ENCODE data around the gene SYMPK. TPM values are rescaled to one million over a fixed set of nuclear protein-coding genes. Genes with fewer than 3 reads are reported as not detected.
A peak's percentile ranks its signal among the peaks of the same experiment; 100 is the strongest.

SYMPK gene
- total and polyA plus RNA-seq, 12 donors: 22.4 to 75.0 (median 33.0) TPM

DNA sequence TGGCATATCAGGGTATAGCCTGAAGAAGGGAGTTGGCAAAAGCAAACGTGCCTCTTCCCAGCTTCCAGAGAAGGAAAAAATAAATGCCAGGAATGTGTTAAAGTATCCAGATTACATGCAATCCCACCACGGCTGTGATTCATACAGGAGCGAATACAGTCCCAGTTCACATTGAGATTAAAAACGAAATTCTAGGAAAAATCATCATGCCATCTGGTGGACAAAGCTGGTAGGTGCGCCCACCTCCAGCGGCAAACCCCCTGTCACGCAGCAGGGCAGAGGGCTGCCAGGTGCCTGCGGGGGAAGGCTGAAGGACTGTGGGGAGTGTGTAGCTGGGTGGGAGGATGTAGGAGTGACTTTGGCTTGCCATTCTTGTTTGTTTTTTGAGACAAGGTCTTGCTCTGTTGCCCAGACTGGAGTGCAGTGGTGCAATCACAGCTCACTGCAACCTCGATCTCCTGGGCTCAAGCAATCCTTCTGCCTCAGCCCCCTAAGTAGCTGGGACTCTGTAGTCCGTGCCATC lies 63.9 kb downstream of the SYMPK start:
- 11 to 12% methylated on average over 10 of the region's 10 CpGs for WGBS, 2 donors
- Histone ChIP-seq H3K27ac (peak overlapping the region in 1 of 10 donors; percentile 15), H3K4me3 (peak overlapping the region in 1 of 10 donors; percentile 0), H3K27me3 (peaks cover 0 to 97% (median 0%) of the 10 kb centered on the region in 7 donors), H3K9me3 (no peaks in the 10 kb centered on the region), H3K36me3 (no peaks in the 10 kb centered on the region), H3K4me1 (peaks cover 0 to 10% (median 9%) of the 10 kb centered on the region in 9 donors)
- TF ChIP-seq, protein P1, sequence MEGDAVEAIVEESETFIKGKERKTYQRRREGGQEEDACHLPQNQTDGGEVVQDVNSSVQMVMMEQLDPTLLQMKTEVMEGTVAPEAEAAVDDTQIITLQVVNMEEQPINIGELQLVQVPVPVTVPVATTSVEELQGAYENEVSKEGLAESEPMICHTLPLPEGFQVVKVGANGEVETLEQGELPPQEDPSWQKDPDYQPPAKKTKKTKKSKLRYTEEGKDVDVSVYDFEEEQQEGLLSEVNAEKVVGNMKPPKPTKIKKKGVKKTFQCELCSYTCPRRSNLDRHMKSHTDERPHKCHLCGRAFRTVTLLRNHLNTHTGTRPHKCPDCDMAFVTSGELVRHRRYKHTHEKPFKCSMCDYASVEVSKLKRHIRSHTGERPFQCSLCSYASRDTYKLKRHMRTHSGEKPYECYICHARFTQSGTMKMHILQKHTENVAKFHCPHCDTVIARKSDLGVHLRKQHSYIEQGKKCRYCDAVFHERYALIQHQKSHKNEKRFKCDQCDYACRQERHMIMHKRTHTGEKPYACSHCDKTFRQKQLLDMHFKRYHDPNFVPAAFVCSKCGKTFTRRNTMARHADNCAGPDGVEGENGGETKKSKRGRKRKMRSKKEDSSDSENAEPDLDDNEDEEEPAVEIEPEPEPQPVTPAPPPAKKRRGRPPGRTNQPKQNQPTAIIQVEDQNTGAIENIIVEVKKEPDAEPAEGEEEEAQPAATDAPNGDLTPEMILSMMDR (IDR thresholded peaks at IDR 0.05): peak; percentile 70 to 91 (median 88)
- intact Hi-C loops (cut with DNase I): loop anchor here in 5 of 10 donors (1.0 to 2.0 kb wide), 2 partner anchors 28 to 29 kb away; no protein-coding TSS in a partner anchor
- DNase-seq (peak; percentile 60 to 64), ATAC-seq (peak; percentile 65 to 88 (median 82))

DNA sequence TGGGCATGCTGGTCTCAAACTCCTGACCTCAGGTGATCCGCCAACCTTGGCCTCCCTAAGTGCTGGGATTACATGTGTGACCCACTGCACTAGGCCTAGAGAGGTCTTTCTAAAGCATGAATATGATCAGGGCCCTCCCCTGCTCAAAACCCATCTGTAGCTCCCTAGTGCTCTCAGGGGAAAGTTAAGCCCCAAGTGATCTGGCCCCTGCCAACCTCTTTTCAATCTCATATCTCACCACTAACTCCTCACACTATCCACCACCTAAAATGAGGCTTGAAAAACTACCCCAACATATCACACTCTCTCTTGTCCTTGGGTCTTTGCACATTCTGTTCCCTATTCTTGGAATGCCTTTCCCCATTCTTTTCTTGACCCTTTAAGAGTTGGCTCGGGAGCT lies 68.3 kb downstream of the SYMPK start:
- ATAC-seq (no peak), DNase-seq (no peak)
- whole genome bisulfite sequencing, 2 donors: 79 to 83% methylated on average over 2 of the region's 2 CpGs
- no peaks in the 10 kb centered on the region for H3K9me3 ChIP-seq
- TF ChIP-seq, protein P1 (IDR thresholded peaks at IDR 0.05): no peak
- H3K27ac ChIP-seq: no peak overlapping the region
- peaks cover 0 to 13% (median 4%) of the 10 kb centered on the region in 9 donors for H3K36me3 ChIP-seq
- peaks cover 0 to 37% (median 31%) of the 10 kb centered on the region in 9 donors for H3K4me1 ChIP-seq
- peaks cover 0 to 76% (median 0%) of the 10 kb centered on the region in 7 donors for H3K27me3 ChIP-seq
- intact Hi-C loops (cut with DNase I): no loop called here
- no peak overlapping the region for H3K4me3 ChIP-seq

GRCh38 chr19:45793876-45794275 lies 69.1 kb downstream of the SYMPK start:
- peaks cover 0 to 37% (median 25%) of the 10 kb centered on the region in 9 donors for H3K4me1 ChIP-seq
- peaks cover 0 to 76% (median 0%) of the 10 kb centered on the region in 7 donors for H3K27me3 ChIP-seq
- TF ChIP-seq, protein P1 (IDR thresholded peaks at IDR 0.05): no peak
- DNase-seq (no peak), ATAC-seq (no peak)
- H3K4me3 ChIP-seq: no peak overlapping the region
- no peaks in the 10 kb centered on the region for H3K9me3 ChIP-seq
- peaks cover 0 to 20% (median 12%) of the 10 kb centered on the region in 9 donors for H3K36me3 ChIP-seq
- intact Hi-C loops (cut with DNase I): loop anchor here in 3 of 10 donors (2.0 kb wide), 2 partner anchors 23 to 25 kb away; partner anchors contain the start of gene SIX5 (in 2 of the 3)
- whole genome bisulfite sequencing, 2 donors: 59 to 61% methylated on average over 6 of the region's 6 CpGs
- H3K27ac ChIP-seq: peak overlapping the region in 1 of 10 donors; percentile 13

GRCh38 chr19:45793178-45793564 lies 69.8 kb downstream of the SYMPK start:
- ATAC-seq: no peak
- 39 to 49% methylated on average over 3 of the region's 3 CpGs for WGBS, 2 donors
- TF ChIP-seq, protein P1 (IDR thresholded peaks at IDR 0.05): no peak
- intact Hi-C loops (cut with DNase I): loop anchor here in 3 of 10 donors (2.0 kb wide), 2 partner anchors 22 to 24 kb away; partner anchors contain the start of gene SIX5 (in 2 of the 3)
- peaks cover 0 to 38% (median 27%) of the 10 kb centered on the region in 9 donors for H3K4me1 ChIP-seq
- peaks cover 0 to 28% (median 12%) of the 10 kb centered on the region in 9 donors for H3K36me3 ChIP-seq
- H3K9me3 ChIP-seq: no peaks in the 10 kb centered on the region
- no peak for DNase-seq
- peaks cover 0 to 76% (median 0%) of the 10 kb centered on the region in 7 donors for H3K27me3 ChIP-seq
- peak overlapping the region in 7 of 10 donors; percentile 2 to 81 (median 70) for H3K4me3 ChIP-seq
- H3K27ac ChIP-seq: peak overlapping the region in 6 of 10 donors; percentile 1 to 90 (median 23)
